ENCODE measurements around the gene PCDHGB6. TPM values are rescaled to one million over a fixed set of nuclear protein-coding genes. Genes with fewer than 3 reads are reported as not detected.

The PCDHGB6 gene
- total and polyA plus RNA-seq, 2 donors (not counting 3 experiments of a cell fraction or from before 2014, with no cell fraction given): 2.3 to 4.8 TPM

DNA sequence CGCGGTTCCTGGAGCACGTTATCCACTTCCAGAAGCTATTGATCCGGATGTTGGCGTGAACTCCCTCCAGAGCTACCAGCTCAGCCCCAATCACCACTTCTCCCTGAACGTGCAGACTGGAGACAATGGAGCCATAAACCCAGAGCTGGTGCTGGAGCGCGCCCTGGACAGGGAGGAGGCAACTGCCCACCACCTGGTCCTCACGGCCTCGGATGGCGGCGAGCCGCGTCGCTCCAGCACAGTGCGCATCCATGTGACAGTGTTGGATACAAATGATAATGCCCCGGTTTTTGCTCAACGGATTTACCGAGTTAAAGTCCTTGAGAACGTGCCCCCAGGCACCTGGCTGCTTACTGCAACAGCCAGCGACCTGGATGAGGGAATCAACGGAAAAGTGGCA lies 4.4 kb upstream of the PCDHGB6 start:
- H3K9ac ChIP-seq (replicated peaks; ENCODE audit: extremely low read depth, insufficient read depth, low read length): no peak overlapping the region
- no peak overlapping the region for H3K4me3 ChIP-seq (replicated peaks in 1 of 3; ENCODE audit: insufficient read depth in 1 of 3, low read depth in 1 of 3, low read length in 3 of 3)
- FAIRE-seq (no peak), DNase-seq (ENCODE audit: low read depth, low spot score) (no peak)
- H3K79me2 ChIP-seq (ENCODE audit: control insufficient read depth, insufficient read depth, low read length): no peaks in the 10 kb centered on the region
- dilution Hi-C loops (cut with MboI; ENCODE audit: extremely low pct_ligation_motif_present, low sequenced_read_pairs) (no loop called here), intact Hi-C loops (cut with micrococcal nuclease) (no loop called here)
- H3K27me3 ChIP-seq (ENCODE audit: control insufficient read depth in 2 of 2, insufficient read depth in 2 of 2, low read length in 2 of 2): peaks cover 49 to 73% of the 10 kb centered on the region in 2 experiments
- TF ChIP-seq POLR2A (IDR thresholded peaks at IDR 0.05; ENCODE audit: low read depth, low read length) (no peak), JUN (IDR thresholded peaks at IDR 0.05; ENCODE audit: borderline replicate concordance, insufficient read depth, insufficient read length, low read depth) (no peak), GATA2 (IDR thresholded peaks at IDR 0.05; ENCODE audit: insufficient read depth, insufficient read length, low read depth, low read length) (no peak), MYC (IDR thresholded peaks at IDR 0.05; ENCODE audit: low read depth, low read length) (no peak), POLR2AphosphoS5 (IDR thresholded peaks at IDR 0.05; ENCODE audit: insufficient read depth, low read depth, low read length) (no peak), FOS (IDR thresholded peaks at IDR 0.05; ENCODE audit: borderline replicate concordance, insufficient read depth, low read length) (no peak), EZH2 (IDR thresholded peaks at IDR 0.05; ENCODE audit: borderline replicate concordance, low read depth, low read length, severe bottlenecking) (no peak)
- TF ChIP-seq, protein P1, sequence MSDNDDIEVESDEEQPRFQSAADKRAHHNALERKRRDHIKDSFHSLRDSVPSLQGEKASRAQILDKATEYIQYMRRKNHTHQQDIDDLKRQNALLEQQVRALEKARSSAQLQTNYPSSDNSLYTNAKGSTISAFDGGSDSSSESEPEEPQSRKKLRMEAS (IDR thresholded peaks at IDR 0.05; ENCODE audit: insufficient read depth, insufficient read length): no peak
- TF ChIP-seq, protein P2, sequence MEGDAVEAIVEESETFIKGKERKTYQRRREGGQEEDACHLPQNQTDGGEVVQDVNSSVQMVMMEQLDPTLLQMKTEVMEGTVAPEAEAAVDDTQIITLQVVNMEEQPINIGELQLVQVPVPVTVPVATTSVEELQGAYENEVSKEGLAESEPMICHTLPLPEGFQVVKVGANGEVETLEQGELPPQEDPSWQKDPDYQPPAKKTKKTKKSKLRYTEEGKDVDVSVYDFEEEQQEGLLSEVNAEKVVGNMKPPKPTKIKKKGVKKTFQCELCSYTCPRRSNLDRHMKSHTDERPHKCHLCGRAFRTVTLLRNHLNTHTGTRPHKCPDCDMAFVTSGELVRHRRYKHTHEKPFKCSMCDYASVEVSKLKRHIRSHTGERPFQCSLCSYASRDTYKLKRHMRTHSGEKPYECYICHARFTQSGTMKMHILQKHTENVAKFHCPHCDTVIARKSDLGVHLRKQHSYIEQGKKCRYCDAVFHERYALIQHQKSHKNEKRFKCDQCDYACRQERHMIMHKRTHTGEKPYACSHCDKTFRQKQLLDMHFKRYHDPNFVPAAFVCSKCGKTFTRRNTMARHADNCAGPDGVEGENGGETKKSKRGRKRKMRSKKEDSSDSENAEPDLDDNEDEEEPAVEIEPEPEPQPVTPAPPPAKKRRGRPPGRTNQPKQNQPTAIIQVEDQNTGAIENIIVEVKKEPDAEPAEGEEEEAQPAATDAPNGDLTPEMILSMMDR (IDR thresholded peaks at IDR 0.05; ENCODE audit: extremely low read depth in 1 of 2, insufficient read depth in 1 of 2, low read depth in 1 of 2, low read length in 2 of 2): no peak
- H4K20me1 ChIP-seq (replicated peaks; ENCODE audit: control insufficient read depth, extremely low read depth, insufficient read depth, low read length): no peaks in the 10 kb centered on the region
- no peak overlapping the region for H3K4me2 ChIP-seq (ENCODE audit: insufficient read depth, low read length)
- no peaks in the 10 kb centered on the region for H3K9me3 ChIP-seq (replicated peaks; ENCODE audit: control insufficient read depth, insufficient read depth, low read length)
- no TSS peak for BruUV-seq (replicated peaks)
- peaks cover 2% of the 10 kb centered on the region for H3K4me1 ChIP-seq (ENCODE audit: control insufficient read depth, extremely low read depth, insufficient read depth, low read length)
- CTCF ChIA-PET: interaction anchor here (0.8 to 1.9 kb wide), 15 partner anchors 10 to 164 kb away, joined by 3 to 23 read pairs (median 4); partner anchors contain the start of genes PCDHGA10, PCDHGA11, PCDHGA12 and PCDHGB1
- no peaks in the 10 kb centered on the region for H3K36me3 ChIP-seq (ENCODE audit: control insufficient read depth in 2 of 2, extremely low read depth in 1 of 2, insufficient read depth in 2 of 2, low read length in 2 of 2)
- no peak overlapping the region for H2AFZ ChIP-seq (ENCODE audit: low read depth, low read length)
- no peaks in the 10 kb centered on the region for H3K9me1 ChIP-seq (replicated peaks; ENCODE audit: control insufficient read depth, extremely low read depth, insufficient read depth, low read length)
- H3K27ac ChIP-seq (ENCODE audit: insufficient read depth, low read depth, low read length): no peak overlapping the region
- POLR2A ChIA-PET: no interaction called here
